Kidney epithelial cell (primary cell): ENCODE results near the gene SOX9. TPM values are rescaled to one million over a fixed set of nuclear protein-coding genes. Genes with fewer than 3 reads are reported as not detected.

Experiments used
- DNase-seq: peaks from one replicate; pipeline ENCODE4 v3.0.0-alpha.2; 2010; ENCODE audit warnings: low read depth
- H3K27me3 ChIP-seq: 2 replicates; pipeline ENCODE4 v1.6.0; 2011; ENCODE audit warnings: low read length; ENCODE audit not compliant: control insufficient read depth, insufficient read depth
- H3K36me3 ChIP-seq: 2 replicates; pipeline ENCODE4 v1.5.1; 2011; ENCODE audit warnings: low read length; ENCODE audit not compliant: control insufficient read depth, insufficient read depth
- H3K4me3 ChIP-seq: 2 replicates; pipeline ENCODE4 v1.5.1; 2011; ENCODE audit warnings: low read depth, mild to moderate bottlenecking, control low read depth, low read length
- total RNA-seq: library from RNA; depleted of rRNA; stranded (reverse); fragments of >200 nt; gene quantifications from 2 replicates; pipeline ENCODE4 v1.2.3, GENCODE V29; 2015
- TF ChIP-seq, protein P1 (sequence below): IDR thresholded peaks from 2 replicates; pipeline ENCODE4 v1.5.1; 2011; ENCODE audit warnings: mild to moderate bottlenecking, moderate library complexity, low read length, control low read depth, inconsistent platforms; ENCODE audit not compliant: insufficient read depth, poor library complexity, severe bottlenecking

SOX9 gene
- total RNA-seq, 1 donor from 2014 or later: 65.9 TPM

DNA sequence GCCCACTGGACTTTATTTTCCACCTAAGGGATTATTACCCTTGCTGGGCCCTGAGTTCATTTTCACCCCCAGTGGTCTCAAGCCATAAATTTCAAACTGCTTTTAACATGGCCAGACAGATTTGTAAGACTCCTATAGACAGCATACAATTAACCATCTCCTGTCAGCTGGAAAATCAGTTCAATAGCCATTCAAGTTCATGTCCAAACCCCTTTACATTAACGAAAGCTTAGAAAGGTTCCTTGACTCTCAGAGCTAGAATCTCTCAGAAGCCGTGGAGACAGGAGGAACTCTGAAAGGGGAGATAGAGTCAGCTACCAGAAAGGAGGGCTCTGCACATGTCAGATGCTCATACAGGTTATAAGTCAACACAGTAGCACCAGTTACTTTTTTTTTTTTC lies 23.3 kb downstream of the SOX9 start:
- TF ChIP-seq, protein P1, sequence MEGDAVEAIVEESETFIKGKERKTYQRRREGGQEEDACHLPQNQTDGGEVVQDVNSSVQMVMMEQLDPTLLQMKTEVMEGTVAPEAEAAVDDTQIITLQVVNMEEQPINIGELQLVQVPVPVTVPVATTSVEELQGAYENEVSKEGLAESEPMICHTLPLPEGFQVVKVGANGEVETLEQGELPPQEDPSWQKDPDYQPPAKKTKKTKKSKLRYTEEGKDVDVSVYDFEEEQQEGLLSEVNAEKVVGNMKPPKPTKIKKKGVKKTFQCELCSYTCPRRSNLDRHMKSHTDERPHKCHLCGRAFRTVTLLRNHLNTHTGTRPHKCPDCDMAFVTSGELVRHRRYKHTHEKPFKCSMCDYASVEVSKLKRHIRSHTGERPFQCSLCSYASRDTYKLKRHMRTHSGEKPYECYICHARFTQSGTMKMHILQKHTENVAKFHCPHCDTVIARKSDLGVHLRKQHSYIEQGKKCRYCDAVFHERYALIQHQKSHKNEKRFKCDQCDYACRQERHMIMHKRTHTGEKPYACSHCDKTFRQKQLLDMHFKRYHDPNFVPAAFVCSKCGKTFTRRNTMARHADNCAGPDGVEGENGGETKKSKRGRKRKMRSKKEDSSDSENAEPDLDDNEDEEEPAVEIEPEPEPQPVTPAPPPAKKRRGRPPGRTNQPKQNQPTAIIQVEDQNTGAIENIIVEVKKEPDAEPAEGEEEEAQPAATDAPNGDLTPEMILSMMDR: no peak
- no peaks in the 10 kb centered on the region for H3K36me3 ChIP-seq
- no peak overlapping the region for H3K4me3 ChIP-seq
- peaks cover 3% of the 10 kb centered on the region for H3K27me3 ChIP-seq
- DNase-seq: no peak

DNA sequence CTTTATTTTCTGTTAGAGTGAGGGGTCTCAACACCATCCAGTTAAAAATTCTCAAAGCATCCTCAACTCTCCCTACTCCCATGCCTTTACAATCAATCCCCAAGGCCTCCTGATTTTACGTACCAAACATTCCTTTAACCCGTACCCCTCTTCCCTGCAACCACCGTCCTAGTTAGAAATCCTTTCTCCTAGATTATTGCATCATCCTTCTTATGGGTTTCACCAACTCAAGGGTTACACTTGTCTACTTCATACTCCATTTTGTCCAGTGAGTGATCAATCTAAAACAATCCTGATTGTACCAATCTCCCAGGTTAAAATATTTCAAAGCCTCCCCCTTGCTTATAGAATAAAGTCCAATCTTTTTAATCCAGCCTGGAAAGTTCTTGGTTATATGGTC lies 24.7 kb downstream of the SOX9 start:
- no peak overlapping the region for H3K4me3 ChIP-seq
- H3K27me3 ChIP-seq: peaks cover 3% of the 10 kb centered on the region
- no peaks in the 10 kb centered on the region for H3K36me3 ChIP-seq
- DNase-seq: no peak
- TF ChIP-seq, protein P1: no peak

DNA sequence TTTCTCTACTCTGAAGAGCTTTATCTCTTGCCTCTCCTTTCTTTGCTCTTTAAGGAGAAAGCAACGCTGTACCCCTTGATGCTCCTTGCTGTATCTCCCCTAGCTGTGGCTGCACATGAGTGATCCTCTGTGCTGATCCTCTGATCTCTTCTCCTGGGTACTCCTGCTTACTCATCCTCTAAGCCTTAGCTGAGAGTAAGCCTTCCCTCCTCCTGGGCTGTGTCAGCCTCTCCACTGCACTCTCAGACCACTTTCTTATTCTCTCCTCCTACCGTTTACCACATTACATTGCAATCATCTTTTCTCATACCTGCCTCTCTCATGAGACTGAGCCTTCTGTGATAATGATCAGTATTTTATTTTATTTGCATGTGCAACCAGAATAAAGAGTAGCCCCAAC lies 25.1 kb downstream of the SOX9 start:
- DNase-seq: no peak
- H3K4me3 ChIP-seq: no peak overlapping the region
- TF ChIP-seq, protein P1: no peak
- H3K27me3 ChIP-seq: peaks cover 3% of the 10 kb centered on the region
- no peaks in the 10 kb centered on the region for H3K36me3 ChIP-seq

DNA sequence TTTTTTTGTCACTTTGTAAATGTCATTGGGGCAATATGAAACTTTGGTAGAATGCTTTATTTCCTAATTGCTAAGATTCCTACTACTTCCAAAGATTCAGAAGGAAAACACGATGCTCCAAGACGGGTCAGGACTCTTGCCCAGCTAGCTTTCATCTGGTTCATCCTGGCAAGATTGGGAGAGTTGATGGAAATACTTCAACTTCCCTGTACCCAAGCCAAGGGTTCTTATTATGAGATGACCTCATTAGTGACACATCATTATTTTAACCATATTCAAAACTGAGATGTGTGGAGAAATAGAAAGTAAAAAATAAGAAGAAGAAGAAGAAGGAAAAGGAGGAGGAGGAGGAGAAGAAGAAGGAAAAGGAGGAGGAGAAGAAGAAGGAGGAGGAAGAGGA lies 25.6 kb downstream of the SOX9 start:
- Histone ChIP-seq H3K36me3 (no peaks in the 10 kb centered on the region), H3K27me3 (peaks cover 3% of the 10 kb centered on the region), H3K4me3 (no peak overlapping the region)
- TF ChIP-seq, protein P1: no peak
- no peak for DNase-seq

DNA sequence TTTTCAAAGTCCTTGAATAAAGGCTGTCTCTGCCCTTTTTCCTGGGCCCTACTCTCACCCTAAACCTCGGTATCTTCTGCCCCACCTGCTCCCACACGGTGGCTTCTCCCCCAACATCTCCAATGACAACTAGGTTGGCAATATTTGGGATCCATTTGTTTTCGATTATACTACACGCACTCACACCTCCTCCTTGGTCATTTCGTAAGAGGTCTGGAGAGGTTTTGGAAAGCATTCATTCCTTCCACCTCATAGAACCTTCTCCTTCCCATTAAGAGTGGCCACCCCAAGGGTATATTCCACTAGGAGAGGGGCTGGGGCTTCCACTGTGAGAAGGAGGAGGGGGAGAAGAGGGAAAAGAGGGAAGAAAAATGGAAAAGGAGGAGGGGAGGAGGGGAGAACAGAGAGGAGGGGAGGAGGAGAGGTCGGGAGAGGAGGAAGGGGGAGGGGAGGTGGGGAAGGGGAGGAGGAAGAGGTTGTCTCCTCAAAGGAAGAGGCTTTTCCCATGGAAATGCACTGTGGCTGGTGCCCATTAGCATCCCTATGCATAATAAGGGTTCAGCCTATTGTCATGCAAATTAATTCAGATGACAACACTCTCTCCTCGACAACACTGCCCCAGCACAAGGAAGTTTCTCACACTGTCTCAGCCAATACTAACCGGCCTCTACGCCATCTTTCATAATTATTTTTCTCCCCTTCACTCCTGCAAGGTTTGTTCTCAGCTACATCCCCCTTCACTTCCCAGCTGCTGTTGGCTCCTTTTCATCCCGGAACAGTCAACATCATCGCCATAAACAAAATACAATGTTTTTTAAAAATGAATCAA lies 30.0 kb downstream of the SOX9 start:
- DNase-seq: no peak
- TF ChIP-seq, protein P1: no peak

More for the DNA sequence above, 30.0 kb downstream of the SOX9 start:
- Histone ChIP-seq H3K27me3 (peaks cover 3% of the 10 kb centered on the region), H3K4me3 (no peak overlapping the region), H3K36me3 (no peaks in the 10 kb centered on the region)
